GM06990 (cell line): Measurements from ENCODE around the gene AQP4.

Experiments used
- DNase-seq: peaks from one replicate; pipeline ENCODE4 v3.0.0-alpha.2; 2011; ENCODE audit not compliant: insufficient read length; ENCODE audit errors: extremely low read depth
- H3K27me3 ChIP-seq: replicated peaks from 2 replicates; pipeline ENCODE4 v1.6.0; 2011; ENCODE audit warnings: low read length; ENCODE audit not compliant: control insufficient read depth, insufficient read depth
- H3K36me3 ChIP-seq: 2 replicates; pipeline ENCODE4 v1.5.1; 2011; ENCODE audit warnings: low read length; ENCODE audit not compliant: control insufficient read depth, insufficient read depth
- H3K4me3 ChIP-seq: replicated peaks from 2 replicates; pipeline ENCODE4 v1.5.1; 2011; ENCODE audit warnings: low read depth, mild to moderate bottlenecking, control low read depth, low read length
- TF ChIP-seq, protein P1 (sequence below): IDR thresholded peaks from 2 replicates; pipeline ENCODE4 v1.5.1; 2011; ENCODE audit warnings: low read length, control low read depth, mild to moderate bottlenecking, inconsistent platforms; ENCODE audit not compliant: insufficient read depth, poor library complexity, severe bottlenecking

AQP4 gene

GRCh38 chr18:26868968-26869586, 3.6 kb upstream of the AQP4 start:
- no peaks in the 10 kb centered on the region for H3K36me3 ChIP-seq
- no peaks in the 10 kb centered on the region; the same call in 1 of the 2 replicates for H3K27me3 ChIP-seq
- no peak for DNase-seq
- TF ChIP-seq, protein P1, sequence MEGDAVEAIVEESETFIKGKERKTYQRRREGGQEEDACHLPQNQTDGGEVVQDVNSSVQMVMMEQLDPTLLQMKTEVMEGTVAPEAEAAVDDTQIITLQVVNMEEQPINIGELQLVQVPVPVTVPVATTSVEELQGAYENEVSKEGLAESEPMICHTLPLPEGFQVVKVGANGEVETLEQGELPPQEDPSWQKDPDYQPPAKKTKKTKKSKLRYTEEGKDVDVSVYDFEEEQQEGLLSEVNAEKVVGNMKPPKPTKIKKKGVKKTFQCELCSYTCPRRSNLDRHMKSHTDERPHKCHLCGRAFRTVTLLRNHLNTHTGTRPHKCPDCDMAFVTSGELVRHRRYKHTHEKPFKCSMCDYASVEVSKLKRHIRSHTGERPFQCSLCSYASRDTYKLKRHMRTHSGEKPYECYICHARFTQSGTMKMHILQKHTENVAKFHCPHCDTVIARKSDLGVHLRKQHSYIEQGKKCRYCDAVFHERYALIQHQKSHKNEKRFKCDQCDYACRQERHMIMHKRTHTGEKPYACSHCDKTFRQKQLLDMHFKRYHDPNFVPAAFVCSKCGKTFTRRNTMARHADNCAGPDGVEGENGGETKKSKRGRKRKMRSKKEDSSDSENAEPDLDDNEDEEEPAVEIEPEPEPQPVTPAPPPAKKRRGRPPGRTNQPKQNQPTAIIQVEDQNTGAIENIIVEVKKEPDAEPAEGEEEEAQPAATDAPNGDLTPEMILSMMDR = no peak
- no peak overlapping the region for H3K4me3 ChIP-seq

- Histone ChIP-seq H3K36me3 (no peaks in the 10 kb centered on the region), H3K4me3 (no peak overlapping the region), H3K27me3 (peaks cover 2% of the 10 kb centered on the region; the same call in 1 of the 2 replicates)
- DNase-seq = no peak
- TF ChIP-seq, protein P1 = no peak
These were observed 2.0 kb upstream of the AQP4 start for GRCh38 chr18:26867471-26867870.

DNA sequence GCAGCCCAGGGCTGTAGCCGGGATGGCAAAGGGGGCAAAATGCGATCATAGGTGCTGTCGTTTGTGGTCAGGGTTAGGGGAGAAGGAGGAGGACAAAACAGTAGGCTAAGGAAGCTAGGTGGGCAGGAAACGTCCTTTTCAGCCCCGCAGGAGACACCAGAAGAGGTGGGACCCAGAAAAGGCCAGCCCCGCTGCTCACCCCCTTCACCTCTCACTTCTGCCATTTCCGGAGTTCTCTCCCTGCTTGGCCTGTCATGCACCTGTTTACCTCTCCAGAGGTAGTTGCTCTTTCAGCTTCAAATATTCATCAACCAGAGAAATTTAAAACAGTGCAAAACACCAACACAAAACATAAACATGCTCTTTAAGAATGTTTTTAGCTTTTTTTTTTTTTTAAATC, 849 bp downstream of the AQP4 start:
- Histone ChIP-seq H3K36me3 (no peaks in the 10 kb centered on the region), H3K27me3 (peaks cover 2% of the 10 kb centered on the region; the same call in 1 of the 2 replicates), H3K4me3 (0 out of 2 replicates have a peak overlapping the region, but pooled peaks have one; percentile 9)
- TF ChIP-seq, protein P1 = no peak
- DNase-seq = no peak

GRCh38 chr18:26863921-26864497, 1.5 kb downstream of the AQP4 start:
- Histone ChIP-seq H3K36me3 (no peaks in the 10 kb centered on the region), H3K4me3 (no peak overlapping the region), H3K27me3 (peaks cover 2% of the 10 kb centered on the region; the same call in 1 of the 2 replicates)
- TF ChIP-seq, protein P1 = no peak
- DNase-seq = no peak

DNA sequence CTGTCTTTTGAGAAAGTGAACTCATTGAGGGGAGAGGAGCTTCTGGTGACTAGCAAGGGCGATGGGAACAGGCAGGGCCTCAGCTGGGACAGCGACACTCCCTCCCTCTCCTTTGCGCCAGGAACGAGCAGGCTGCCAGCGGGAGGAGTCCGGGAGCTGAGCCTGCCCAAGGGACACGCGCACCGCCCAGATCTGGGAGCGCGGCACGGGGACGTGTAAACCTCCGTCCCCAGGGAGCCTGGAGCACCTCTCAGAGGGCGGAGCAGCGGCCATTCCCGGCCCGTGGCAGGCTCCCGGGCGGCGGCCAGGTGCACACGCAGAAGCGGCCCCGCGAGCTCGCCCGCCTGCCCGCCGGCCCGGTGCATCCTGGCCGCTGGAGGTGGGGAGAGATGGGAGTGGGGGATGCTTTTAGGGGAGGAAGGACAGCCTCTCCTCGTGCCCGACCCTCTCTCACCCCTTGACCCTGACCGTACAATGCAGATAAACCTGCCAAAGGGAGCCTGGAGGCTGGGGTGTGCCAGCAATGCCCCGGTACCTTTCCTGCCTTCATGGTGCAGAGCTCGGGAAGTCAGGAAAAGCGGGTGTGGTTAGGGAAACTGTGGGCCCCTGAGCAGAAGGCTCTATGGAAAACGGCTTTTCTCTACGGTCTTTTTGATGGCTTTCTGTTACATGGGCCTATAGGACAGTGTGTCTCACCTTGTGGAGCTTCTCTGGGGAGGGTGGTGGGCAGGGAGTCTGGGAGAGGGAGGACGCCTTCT, 2.2 kb downstream of the AQP4 start:
- Histone ChIP-seq H3K36me3 (no peaks in the 10 kb centered on the region), H3K4me3 (no peak overlapping the region), H3K27me3 (peaks cover 2% of the 10 kb centered on the region; the same call in 1 of the 2 replicates)
- DNase-seq = no peak
- TF ChIP-seq, protein P1 = no peak
